Muscle layer of colon (tissue), 2 donors: ENCODE data around the gene CDK5.
A peak's percentile ranks its signal among the peaks of the same experiment; 100 is the strongest.

Source experiments
- H3K27ac ChIP-seq: one replicate; pipeline ENCODE4 v1.7.0; 2013; ENCODE audit warnings: low read depth, mild to moderate bottlenecking, low read length, moderate library complexity
- H3K27me3 ChIP-seq, 2 donors: one replicate each; pipeline ENCODE4 v1.7.0; 2013; ENCODE audit warnings: low read length in 2 of 2, mild to moderate bottlenecking in 2 of 2; ENCODE audit not compliant: insufficient read depth in 2 of 2, control insufficient read depth in 1 of 2
- H3K36me3 ChIP-seq: one replicate; pipeline ENCODE4 v1.7.0; 2013; ENCODE audit warnings: mild to moderate bottlenecking, low read length; ENCODE audit not compliant: insufficient read depth
- H3K4me1 ChIP-seq: one replicate; pipeline ENCODE4 v1.7.0; 2013; ENCODE audit warnings: mild to moderate bottlenecking, low read length; ENCODE audit not compliant: insufficient read depth
- H3K4me3 ChIP-seq, 2 donors: one replicate each; pipeline ENCODE4 v1.7.0; 2013; ENCODE audit warnings: low read length in 2 of 2, low read depth in 1 of 2, mild to moderate bottlenecking in 1 of 2, moderate library complexity in 1 of 2
- H3K9ac ChIP-seq: one replicate; pipeline ENCODE4 v1.7.0; 2013; ENCODE audit warnings: low read length
- H3K9me3 ChIP-seq: one replicate; pipeline ENCODE4 v1.7.0; 2013; ENCODE audit warnings: mild to moderate bottlenecking, low read length
- donor health status: abdominal sarcoma.
- donor health status: Adenocarcinoma of cecum.

The CDK5 gene

GRCh38 chr7:151068069-151068773 lies 10.5 kb upstream of the CDK5 start:
- Histone ChIP-seq H3K36me3 (peaks cover 70% of the 10 kb centered on the region), H3K9me3 (no peaks in the 10 kb centered on the region), H3K4me1 (peaks cover 3% of the 10 kb centered on the region), H3K9ac (no peak overlapping the region), H3K27ac (no peak overlapping the region), H3K27me3 (no peaks in the 10 kb centered on the region), H3K4me3 (no peak overlapping the region)

DNA sequence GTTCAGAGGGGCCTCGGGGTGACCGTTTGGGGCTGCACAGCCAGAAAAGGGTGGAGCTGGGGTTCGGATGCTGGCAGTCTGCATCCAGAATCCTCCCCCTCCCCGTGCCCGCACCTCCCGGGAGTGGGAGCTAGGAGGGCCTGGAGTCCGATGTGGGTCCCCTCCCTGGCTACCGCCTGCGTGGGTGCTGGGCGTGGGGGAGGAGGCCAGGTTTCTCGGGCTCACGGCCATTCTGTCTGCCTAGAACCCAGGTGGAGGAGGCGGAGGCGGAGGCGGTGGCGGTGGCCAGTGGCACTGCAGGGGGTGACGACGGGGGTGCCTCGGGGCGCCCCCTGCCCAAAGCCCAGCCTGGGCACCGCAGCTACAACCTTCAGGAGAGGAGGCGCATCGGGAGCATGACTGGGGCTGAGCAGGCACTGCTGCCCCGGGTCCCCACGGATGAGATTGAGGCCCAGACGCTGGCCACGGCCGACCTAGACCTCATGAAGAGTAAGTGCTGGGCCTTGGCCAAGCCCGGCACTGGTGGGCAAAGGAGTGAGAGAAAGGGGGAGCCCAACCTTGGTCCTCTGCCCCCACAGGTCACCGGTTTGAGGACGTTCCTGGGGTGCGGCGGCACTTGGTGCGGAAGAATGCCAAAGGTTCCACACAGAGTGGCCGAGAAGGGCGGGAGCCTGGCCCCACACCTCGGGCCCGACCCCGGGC lies 8.7 kb upstream of the CDK5 start:
- Histone ChIP-seq H3K27me3 (no peaks in the 10 kb centered on the region), H3K9ac (no peak overlapping the region), H3K4me1 (peaks cover 16% of the 10 kb centered on the region), H3K9me3 (no peaks in the 10 kb centered on the region), H3K4me3 (no peak overlapping the region), H3K36me3 (peaks cover 61% of the 10 kb centered on the region), H3K27ac (no peak overlapping the region)

DNA sequence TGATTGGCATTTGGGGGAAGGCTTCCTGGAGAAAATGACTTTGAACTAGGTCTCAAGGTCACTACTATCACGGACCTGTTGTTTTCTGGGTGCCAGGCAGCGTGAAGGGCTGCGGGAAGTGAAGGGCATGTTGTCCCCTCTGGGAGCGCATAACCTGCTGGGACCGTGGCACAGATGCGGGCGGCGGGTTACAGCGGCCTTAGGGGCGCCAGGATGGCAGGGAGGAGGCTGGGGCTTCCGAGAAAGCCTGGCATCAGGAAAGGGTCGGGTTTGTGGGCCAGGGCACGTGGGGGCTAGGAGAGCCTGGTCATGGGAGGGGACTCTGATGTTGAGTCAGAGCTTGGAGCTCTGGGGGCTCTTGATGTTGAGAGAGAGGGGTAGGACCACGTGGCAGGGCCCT lies 7.8 kb upstream of the CDK5 start:
- Histone ChIP-seq H3K9ac (no peak overlapping the region), H3K4me1 (peaks cover 25% of the 10 kb centered on the region), H3K9me3 (no peaks in the 10 kb centered on the region), H3K4me3 (no peak overlapping the region), H3K27me3 (no peaks in the 10 kb centered on the region), H3K36me3 (peaks cover 54% of the 10 kb centered on the region), H3K27ac (no peak overlapping the region)

- H3K4me3 ChIP-seq, result no peak overlapping the region
- H3K4me1 ChIP-seq, result peaks cover 27% of the 10 kb centered on the region
- H3K9ac ChIP-seq, result no peak overlapping the region
- no peak overlapping the region for H3K27ac ChIP-seq
- H3K9me3 ChIP-seq, result no peaks in the 10 kb centered on the region
- H3K36me3 ChIP-seq, result peaks cover 49% of the 10 kb centered on the region
- H3K27me3 ChIP-seq, result no peaks in the 10 kb centered on the region
Observed at GRCh38 chr7:151064993-151065392, 7.3 kb upstream of the CDK5 start.

GRCh38 chr7:151064454-151064853 lies 6.8 kb upstream of the CDK5 start:
- Histone ChIP-seq H3K9ac (no peak overlapping the region), H3K9me3 (no peaks in the 10 kb centered on the region), H3K4me1 (peaks cover 27% of the 10 kb centered on the region), H3K4me3 (no peak overlapping the region), H3K27ac (no peak overlapping the region), H3K27me3 (no peaks in the 10 kb centered on the region), H3K36me3 (peaks cover 44% of the 10 kb centered on the region)

DNA sequence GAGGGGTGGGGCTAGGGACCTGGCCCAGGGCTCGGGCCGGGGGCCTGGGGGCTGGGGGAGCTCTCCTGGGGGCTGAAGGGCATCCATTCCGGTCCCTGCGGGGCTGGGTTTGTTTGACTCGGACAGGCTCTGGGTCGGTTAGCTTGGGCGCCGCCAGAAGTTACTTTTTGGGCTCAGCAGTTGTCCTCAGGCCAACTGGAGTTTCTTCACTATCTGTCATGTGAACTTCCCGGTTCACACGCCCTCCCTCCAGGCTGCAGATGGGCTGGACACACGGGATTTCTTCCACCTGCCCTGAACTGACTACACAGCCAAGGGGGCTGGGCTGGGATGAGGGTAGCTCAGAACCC lies 5.5 kb upstream of the CDK5 start:
- Histone ChIP-seq H3K9ac (no peak overlapping the region), H3K4me1 (peaks cover 37% of the 10 kb centered on the region), H3K36me3 (peaks cover 36% of the 10 kb centered on the region), H3K4me3 (peak overlapping the region in 1 of 2 donors; percentile 13), H3K27ac (peak overlapping the region; percentile 44), H3K27me3 (no peaks in the 10 kb centered on the region), H3K9me3 (no peaks in the 10 kb centered on the region)

GRCh38 chr7:151062399-151063211 lies 4.9 kb upstream of the CDK5 start:
- peak overlapping the region in 1 of 2 donors; percentile 13 for H3K4me3 ChIP-seq
- peak overlapping the region; percentile 97 for H3K27ac ChIP-seq

DNA sequence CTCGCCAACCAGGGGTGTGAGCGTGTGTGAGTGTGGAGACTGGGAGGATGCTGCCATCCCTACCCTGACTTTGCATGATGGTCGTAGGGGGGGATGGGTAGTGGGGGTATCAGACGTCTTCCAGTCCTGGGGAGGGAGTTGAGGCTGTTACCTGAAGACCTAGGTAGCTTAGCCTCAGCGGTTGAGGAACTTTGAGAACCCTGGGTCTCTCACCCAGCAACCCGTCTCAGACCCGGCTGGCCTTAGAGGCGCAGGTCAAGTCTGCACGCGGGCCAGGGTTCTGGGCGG lies 4.4 kb upstream of the CDK5 start:
- peak overlapping the region; percentile 97 for H3K27ac ChIP-seq
- H3K4me1 ChIP-seq, result peaks cover 41% of the 10 kb centered on the region
- peak overlapping the region in 1 of 2 donors; percentile 97 for H3K4me3 ChIP-seq
- no peaks in the 10 kb centered on the region for H3K27me3 ChIP-seq
- peak overlapping the region; percentile 60 for H3K9ac ChIP-seq
- no peaks in the 10 kb centered on the region for H3K9me3 ChIP-seq
- H3K36me3 ChIP-seq, result peaks cover 24% of the 10 kb centered on the region

More at GRCh38 chr7:151062399-151063211, 4.9 kb upstream of the CDK5 start:
- Histone ChIP-seq H3K9ac (no peak overlapping the region), H3K9me3 (no peaks in the 10 kb centered on the region), H3K36me3 (peaks cover 30% of the 10 kb centered on the region), H3K4me1 (peaks cover 37% of the 10 kb centered on the region), H3K27me3 (no peaks in the 10 kb centered on the region)

GRCh38 chr7:151061213-151062110 lies 3.8 kb upstream of the CDK5 start:
- Histone ChIP-seq H3K4me1 (peaks cover 46% of the 10 kb centered on the region), H3K9ac (peak overlapping the region; percentile 60), H3K4me3 (peak overlapping the region; percentile 38 to 97)

GRCh38 chr7:151060416-151061212 lies 2.9 kb upstream of the CDK5 start:
- Histone ChIP-seq H3K9ac (peak overlapping the region; percentile 60), H3K27me3 (no peaks in the 10 kb centered on the region), H3K36me3 (peaks cover 12% of the 10 kb centered on the region), H3K27ac (peak overlapping the region; percentile 97), H3K4me1 (peaks cover 47% of the 10 kb centered on the region), H3K9me3 (no peaks in the 10 kb centered on the region), H3K4me3 (peak overlapping the region; percentile 94 to 97)

More at GRCh38 chr7:151061213-151062110, 3.8 kb upstream of the CDK5 start:
- H3K9me3 ChIP-seq, result no peaks in the 10 kb centered on the region
- H3K36me3 ChIP-seq, result peaks cover 20% of the 10 kb centered on the region
- peak overlapping the region; percentile 97 for H3K27ac ChIP-seq
- H3K27me3 ChIP-seq, result no peaks in the 10 kb centered on the region
